GM23338 (cell line): ENCODE results near the gene MCRIP1. TPM values are rescaled to one million over a fixed set of nuclear protein-coding genes. Genes with fewer than 3 reads are reported as not detected.

Source experiments
- ATAC-seq: fragments of 200-7000 bp; cut with Tn5 transposase; 3 replicates; pipeline ENCODE4 v1.9.1; 2020
- DNase-seq: peaks from one replicate; pipeline ENCODE4 v3.0.0-alpha.2; 2015; ENCODE audit warnings: low spot score
- H2AFZ ChIP-seq: fragments of 200-600 bp; sonication (generic); 2 replicates; pipeline ENCODE4 v1.8.0; 2016; ENCODE audit warnings: antibody characterized with exemption, mild to moderate bottlenecking, moderate library complexity
- H3F3A ChIP-seq: fragments of 200-600 bp; sonication (generic); replicated peaks from 2 replicates; pipeline ENCODE4 v1.8.0; 2017; ENCODE audit warnings: antibody characterized with exemption, mixed run types, low read depth
- H3K27ac ChIP-seq: fragments of 200-600 bp; sonication (generic); 2 replicates; pipeline ENCODE4 v1.6.1; 2016; ENCODE audit warnings: low read depth
- H3K27me3 ChIP-seq: fragments of 200-600 bp; sonication (generic); 2 replicates; pipeline ENCODE4 v1.8.0; 2016; ENCODE audit warnings: mild to moderate bottlenecking, mixed run types, moderate library complexity; ENCODE audit not compliant: insufficient read depth
- H3K36me3 ChIP-seq: fragments of 200-600 bp; sonication (generic); 2 replicates; pipeline ENCODE4 v1.8.0; 2016; ENCODE audit warnings: mild to moderate bottlenecking; ENCODE audit not compliant: insufficient read depth
- H3K4me1 ChIP-seq: fragments of 200-600 bp; sonication (generic); 2 replicates; pipeline ENCODE4 v1.8.0; 2016; ENCODE audit warnings: mild to moderate bottlenecking, moderate library complexity; ENCODE audit not compliant: insufficient read depth
- H3K4me2 ChIP-seq: fragments of 200-600 bp; sonication (generic); 2 replicates; pipeline ENCODE4 v1.7.1; 2017; ENCODE audit warnings: mixed run types
- H3K4me3 ChIP-seq: fragments of 200-600 bp; sonication (generic); 2 replicates; pipeline ENCODE4 v1.6.1; 2016; ENCODE audit warnings: mixed run types
- H3K79me2 ChIP-seq: fragments of 200-600 bp; sonication (generic); replicated peaks from 2 replicates; pipeline ENCODE4 v1.8.0; 2017; ENCODE audit warnings: mild to moderate bottlenecking; ENCODE audit not compliant: insufficient read depth
- H3K9me2 ChIP-seq: fragments of 200-600 bp; sonication (generic); 2 replicates; pipeline ENCODE4 v1.8.0; 2017; ENCODE audit not compliant: insufficient read depth
- H4K20me1 ChIP-seq: fragments of 200-600 bp; sonication (generic); replicated peaks from 2 replicates; pipeline ENCODE4 v1.8.0; 2017; ENCODE audit warnings: mild to moderate bottlenecking; ENCODE audit not compliant: insufficient read depth
- H3K27ac Mint-ChIP-seq: 2 replicates; pipeline ENCODE4 v1.8.0; 2020; ENCODE audit warnings: inconsistent platforms, mild to moderate bottlenecking, moderate library complexity, mixed read lengths
- H3K27me3 Mint-ChIP-seq: 3 replicates; pipeline ENCODE4 v1.8.0; 2022; ENCODE audit warnings: low read depth, mild to moderate bottlenecking, moderate library complexity, mixed read lengths, inconsistent platforms; ENCODE audit not compliant: insufficient read depth, poor library complexity
- H3K36me3 Mint-ChIP-seq: 3 replicates; pipeline ENCODE4 v1.8.0; 2021; ENCODE audit warnings: low read depth, mild to moderate bottlenecking, inconsistent platforms, moderate library complexity, mixed read lengths
- H3K4me1 Mint-ChIP-seq: 3 replicates; pipeline ENCODE4 v1.8.0; 2020; ENCODE audit warnings: mild to moderate bottlenecking, inconsistent platforms, mixed read lengths
- H3K4me3 Mint-ChIP-seq: 3 replicates; pipeline ENCODE4 v1.8.0; 2021; ENCODE audit warnings: moderate library complexity, mild to moderate bottlenecking, inconsistent platforms, mixed read lengths
- H3K9me3 Mint-ChIP-seq: 3 replicates; pipeline ENCODE4 v1.8.0; 2020; ENCODE audit warnings: moderate library complexity, mild to moderate bottlenecking, inconsistent platforms, mixed read lengths
- CREB1 ChIP-seq: fragments of 250-450 bp; sonication (Bioruptor Pico); IDR thresholded peaks from 2 replicates; pipeline ENCODE4 v1.5.0; 2020; ENCODE audit warnings: low read depth, mild to moderate bottlenecking, moderate library complexity
- EZH2 ChIP-seq: fragments of 200-600 bp; sonication (generic); IDR thresholded peaks from one replicate; pipeline ENCODE4 v1.8.0; 2017; ENCODE audit warnings: antibody characterized with exemption, mild to moderate bottlenecking, low read depth; ENCODE audit not compliant: unreplicated experiment
- EZH2phosphoT487 ChIP-seq: fragments of 200-600 bp; sonication (generic); IDR thresholded peaks from one replicate; pipeline ENCODE4 v1.8.1; 2018; ENCODE audit warnings: antibody characterized with exemption; ENCODE audit not compliant: unreplicated experiment
- JUNB ChIP-seq: IDR thresholded peaks from one replicate; pipeline ENCODE4 v1.6.1; 2016; ENCODE audit warnings: antibody characterized with exemption; ENCODE audit not compliant: unreplicated experiment
- NANOG ChIP-seq: IDR thresholded peaks from 2 replicates; pipeline ENCODE4 v1.6.1; 2016; ENCODE audit warnings: antibody characterized with exemption, borderline replicate concordance
- POLR2AphosphoS5 ChIP-seq: IDR thresholded peaks from 2 replicates; pipeline ENCODE4 v1.6.1; 2016; ENCODE audit warnings: antibody characterized with exemption, low read depth
- STAT1 ChIP-seq: IDR thresholded peaks from one replicate; pipeline ENCODE4 v1.6.1; 2016; ENCODE audit warnings: antibody characterized with exemption; ENCODE audit not compliant: unreplicated experiment
- ZNF114 ChIP-seq: fragments of 250-450 bp; sonication (Bioruptor Pico); IDR thresholded peaks from 2 replicates; pipeline ENCODE4 v1.5.0; 2020; ENCODE audit warnings: mild to moderate bottlenecking, moderate library complexity
- ZNF331 ChIP-seq: fragments of 250-450 bp; sonication (Bioruptor Pico); IDR thresholded peaks from 2 replicates; pipeline ENCODE4 v1.5.0; 2020; ENCODE audit warnings: low read depth, mild to moderate bottlenecking, moderate library complexity
- polyA plus RNA-seq: library from polyadenylated mRNA; unstranded; fragments of >200 nt; fragmentation: Nextera tagmentation; extraction: Ambion mirVana; gene quantifications from 2 replicates; pipeline ENCODE4 v1.2.1, GENCODE V29; 2016
- total RNA-seq: library from RNA; depleted of rRNA; stranded (reverse); fragments of >200 nt; shearing (Covaris generic); gene quantifications from 2 replicates; pipeline ENCODE4 v1.2.3, GENCODE V29; 2014
- TF ChIP-seq, protein P1 (sequence below): IDR thresholded peaks from one replicate; pipeline ENCODE4 v1.6.1; 2018; ENCODE audit warnings: antibody characterized with exemption; ENCODE audit not compliant: unreplicated experiment
- TF ChIP-seq, protein P2 (sequence below), 2 experiments: fragments of 200-600 bp in 1 of 2; sonication (generic) in 1 of 2; conservative IDR thresholded peaks; 2 replicates each; pipeline versions ENCODE4 v1.5.1 to v1.6.1; 2016 to 2017; ENCODE audit warnings: antibody characterized with exemption in 2 of 2, low read depth in 2 of 2, mild to moderate bottlenecking in 2 of 2, moderate library complexity in 1 of 2
- TF ChIP-seq, protein P3 (sequence below): IDR thresholded peaks from 2 replicates; pipeline ENCODE4 v1.6.1; 2016; ENCODE audit warnings: antibody characterized with exemption
- TF ChIP-seq, protein P4 (sequence below): fragments of 250-450 bp; sonication (Bioruptor Pico); IDR thresholded peaks from 2 replicates; pipeline ENCODE4 v1.5.0; 2020; ENCODE audit warnings: mild to moderate bottlenecking, moderate library complexity

Gene MCRIP1
- total and polyA plus RNA-seq, 2 experiments from 2014 or later = 85.2 to 101 TPM

DNA sequence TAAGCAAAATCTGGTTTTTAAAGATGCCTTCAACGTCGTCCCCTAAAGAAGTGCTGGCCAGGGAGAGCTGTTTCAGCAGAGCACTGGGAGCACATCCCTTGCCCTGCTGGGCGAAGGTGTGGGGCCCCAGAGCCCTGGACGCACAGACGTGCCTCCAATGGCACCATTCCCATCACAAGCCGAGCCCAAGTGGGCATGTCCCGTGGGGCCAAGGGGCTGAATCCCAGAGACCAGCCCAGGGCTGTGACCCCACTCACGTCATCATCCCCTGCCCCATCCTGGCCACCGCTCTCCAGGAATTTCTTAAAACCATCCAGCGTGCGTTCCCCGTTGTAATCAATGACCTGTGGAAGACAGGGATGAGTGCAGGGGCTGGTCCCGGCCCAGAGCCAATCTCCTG lies 11.8 kb upstream of the MCRIP1 start:
- H3K9me3 Mint-ChIP-seq = no peaks in the 10 kb centered on the region
- peaks cover 7% of the 10 kb centered on the region; the same call in 1 of the 2 replicates for H3K36me3 ChIP-seq

More for the DNA sequence above, 11.8 kb upstream of the MCRIP1 start:
- Mint-ChIP-seq H3K27ac (no peak overlapping the region), H3K36me3 (peaks cover 34% of the 10 kb centered on the region), H3K27me3 (peaks cover 2% of the 10 kb centered on the region), H3K4me3 (no peak overlapping the region), H3K4me1 (no peaks in the 10 kb centered on the region; the same call in 2 of the 3 replicates)
- TF ChIP-seq STAT1 (no peak), NANOG (no peak), CREB1 (CRISPR knock-in tag) (no peak), ZNF331 (no peak), EZH2 (no peak), EZH2phosphoT487 (no peak), POLR2AphosphoS5 (no peak), JUNB (no peak), ZNF114 (CRISPR knock-in tag) (no peak)
- TF ChIP-seq, protein P1, sequence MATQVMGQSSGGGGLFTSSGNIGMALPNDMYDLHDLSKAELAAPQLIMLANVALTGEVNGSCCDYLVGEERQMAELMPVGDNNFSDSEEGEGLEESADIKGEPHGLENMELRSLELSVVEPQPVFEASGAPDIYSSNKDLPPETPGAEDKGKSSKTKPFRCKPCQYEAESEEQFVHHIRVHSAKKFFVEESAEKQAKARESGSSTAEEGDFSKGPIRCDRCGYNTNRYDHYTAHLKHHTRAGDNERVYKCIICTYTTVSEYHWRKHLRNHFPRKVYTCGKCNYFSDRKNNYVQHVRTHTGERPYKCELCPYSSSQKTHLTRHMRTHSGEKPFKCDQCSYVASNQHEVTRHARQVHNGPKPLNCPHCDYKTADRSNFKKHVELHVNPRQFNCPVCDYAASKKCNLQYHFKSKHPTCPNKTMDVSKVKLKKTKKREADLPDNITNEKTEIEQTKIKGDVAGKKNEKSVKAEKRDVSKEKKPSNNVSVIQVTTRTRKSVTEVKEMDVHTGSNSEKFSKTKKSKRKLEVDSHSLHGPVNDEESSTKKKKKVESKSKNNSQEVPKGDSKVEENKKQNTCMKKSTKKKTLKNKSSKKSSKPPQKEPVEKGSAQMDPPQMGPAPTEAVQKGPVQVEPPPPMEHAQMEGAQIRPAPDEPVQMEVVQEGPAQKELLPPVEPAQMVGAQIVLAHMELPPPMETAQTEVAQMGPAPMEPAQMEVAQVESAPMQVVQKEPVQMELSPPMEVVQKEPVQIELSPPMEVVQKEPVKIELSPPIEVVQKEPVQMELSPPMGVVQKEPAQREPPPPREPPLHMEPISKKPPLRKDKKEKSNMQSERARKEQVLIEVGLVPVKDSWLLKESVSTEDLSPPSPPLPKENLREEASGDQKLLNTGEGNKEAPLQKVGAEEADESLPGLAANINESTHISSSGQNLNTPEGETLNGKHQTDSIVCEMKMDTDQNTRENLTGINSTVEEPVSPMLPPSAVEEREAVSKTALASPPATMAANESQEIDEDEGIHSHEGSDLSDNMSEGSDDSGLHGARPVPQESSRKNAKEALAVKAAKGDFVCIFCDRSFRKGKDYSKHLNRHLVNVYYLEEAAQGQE = no peak
- TF ChIP-seq, protein P2, sequence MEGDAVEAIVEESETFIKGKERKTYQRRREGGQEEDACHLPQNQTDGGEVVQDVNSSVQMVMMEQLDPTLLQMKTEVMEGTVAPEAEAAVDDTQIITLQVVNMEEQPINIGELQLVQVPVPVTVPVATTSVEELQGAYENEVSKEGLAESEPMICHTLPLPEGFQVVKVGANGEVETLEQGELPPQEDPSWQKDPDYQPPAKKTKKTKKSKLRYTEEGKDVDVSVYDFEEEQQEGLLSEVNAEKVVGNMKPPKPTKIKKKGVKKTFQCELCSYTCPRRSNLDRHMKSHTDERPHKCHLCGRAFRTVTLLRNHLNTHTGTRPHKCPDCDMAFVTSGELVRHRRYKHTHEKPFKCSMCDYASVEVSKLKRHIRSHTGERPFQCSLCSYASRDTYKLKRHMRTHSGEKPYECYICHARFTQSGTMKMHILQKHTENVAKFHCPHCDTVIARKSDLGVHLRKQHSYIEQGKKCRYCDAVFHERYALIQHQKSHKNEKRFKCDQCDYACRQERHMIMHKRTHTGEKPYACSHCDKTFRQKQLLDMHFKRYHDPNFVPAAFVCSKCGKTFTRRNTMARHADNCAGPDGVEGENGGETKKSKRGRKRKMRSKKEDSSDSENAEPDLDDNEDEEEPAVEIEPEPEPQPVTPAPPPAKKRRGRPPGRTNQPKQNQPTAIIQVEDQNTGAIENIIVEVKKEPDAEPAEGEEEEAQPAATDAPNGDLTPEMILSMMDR (conservative IDR thresholded peaks at IDR 0.05; ENCODE audit: low read depth in 2 of 2) = no peak
- TF ChIP-seq, protein P3, sequence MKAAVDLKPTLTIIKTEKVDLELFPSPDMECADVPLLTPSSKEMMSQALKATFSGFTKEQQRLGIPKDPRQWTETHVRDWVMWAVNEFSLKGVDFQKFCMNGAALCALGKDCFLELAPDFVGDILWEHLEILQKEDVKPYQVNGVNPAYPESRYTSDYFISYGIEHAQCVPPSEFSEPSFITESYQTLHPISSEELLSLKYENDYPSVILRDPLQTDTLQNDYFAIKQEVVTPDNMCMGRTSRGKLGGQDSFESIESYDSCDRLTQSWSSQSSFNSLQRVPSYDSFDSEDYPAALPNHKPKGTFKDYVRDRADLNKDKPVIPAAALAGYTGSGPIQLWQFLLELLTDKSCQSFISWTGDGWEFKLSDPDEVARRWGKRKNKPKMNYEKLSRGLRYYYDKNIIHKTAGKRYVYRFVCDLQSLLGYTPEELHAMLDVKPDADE = no peak
- TF ChIP-seq, protein P4, sequence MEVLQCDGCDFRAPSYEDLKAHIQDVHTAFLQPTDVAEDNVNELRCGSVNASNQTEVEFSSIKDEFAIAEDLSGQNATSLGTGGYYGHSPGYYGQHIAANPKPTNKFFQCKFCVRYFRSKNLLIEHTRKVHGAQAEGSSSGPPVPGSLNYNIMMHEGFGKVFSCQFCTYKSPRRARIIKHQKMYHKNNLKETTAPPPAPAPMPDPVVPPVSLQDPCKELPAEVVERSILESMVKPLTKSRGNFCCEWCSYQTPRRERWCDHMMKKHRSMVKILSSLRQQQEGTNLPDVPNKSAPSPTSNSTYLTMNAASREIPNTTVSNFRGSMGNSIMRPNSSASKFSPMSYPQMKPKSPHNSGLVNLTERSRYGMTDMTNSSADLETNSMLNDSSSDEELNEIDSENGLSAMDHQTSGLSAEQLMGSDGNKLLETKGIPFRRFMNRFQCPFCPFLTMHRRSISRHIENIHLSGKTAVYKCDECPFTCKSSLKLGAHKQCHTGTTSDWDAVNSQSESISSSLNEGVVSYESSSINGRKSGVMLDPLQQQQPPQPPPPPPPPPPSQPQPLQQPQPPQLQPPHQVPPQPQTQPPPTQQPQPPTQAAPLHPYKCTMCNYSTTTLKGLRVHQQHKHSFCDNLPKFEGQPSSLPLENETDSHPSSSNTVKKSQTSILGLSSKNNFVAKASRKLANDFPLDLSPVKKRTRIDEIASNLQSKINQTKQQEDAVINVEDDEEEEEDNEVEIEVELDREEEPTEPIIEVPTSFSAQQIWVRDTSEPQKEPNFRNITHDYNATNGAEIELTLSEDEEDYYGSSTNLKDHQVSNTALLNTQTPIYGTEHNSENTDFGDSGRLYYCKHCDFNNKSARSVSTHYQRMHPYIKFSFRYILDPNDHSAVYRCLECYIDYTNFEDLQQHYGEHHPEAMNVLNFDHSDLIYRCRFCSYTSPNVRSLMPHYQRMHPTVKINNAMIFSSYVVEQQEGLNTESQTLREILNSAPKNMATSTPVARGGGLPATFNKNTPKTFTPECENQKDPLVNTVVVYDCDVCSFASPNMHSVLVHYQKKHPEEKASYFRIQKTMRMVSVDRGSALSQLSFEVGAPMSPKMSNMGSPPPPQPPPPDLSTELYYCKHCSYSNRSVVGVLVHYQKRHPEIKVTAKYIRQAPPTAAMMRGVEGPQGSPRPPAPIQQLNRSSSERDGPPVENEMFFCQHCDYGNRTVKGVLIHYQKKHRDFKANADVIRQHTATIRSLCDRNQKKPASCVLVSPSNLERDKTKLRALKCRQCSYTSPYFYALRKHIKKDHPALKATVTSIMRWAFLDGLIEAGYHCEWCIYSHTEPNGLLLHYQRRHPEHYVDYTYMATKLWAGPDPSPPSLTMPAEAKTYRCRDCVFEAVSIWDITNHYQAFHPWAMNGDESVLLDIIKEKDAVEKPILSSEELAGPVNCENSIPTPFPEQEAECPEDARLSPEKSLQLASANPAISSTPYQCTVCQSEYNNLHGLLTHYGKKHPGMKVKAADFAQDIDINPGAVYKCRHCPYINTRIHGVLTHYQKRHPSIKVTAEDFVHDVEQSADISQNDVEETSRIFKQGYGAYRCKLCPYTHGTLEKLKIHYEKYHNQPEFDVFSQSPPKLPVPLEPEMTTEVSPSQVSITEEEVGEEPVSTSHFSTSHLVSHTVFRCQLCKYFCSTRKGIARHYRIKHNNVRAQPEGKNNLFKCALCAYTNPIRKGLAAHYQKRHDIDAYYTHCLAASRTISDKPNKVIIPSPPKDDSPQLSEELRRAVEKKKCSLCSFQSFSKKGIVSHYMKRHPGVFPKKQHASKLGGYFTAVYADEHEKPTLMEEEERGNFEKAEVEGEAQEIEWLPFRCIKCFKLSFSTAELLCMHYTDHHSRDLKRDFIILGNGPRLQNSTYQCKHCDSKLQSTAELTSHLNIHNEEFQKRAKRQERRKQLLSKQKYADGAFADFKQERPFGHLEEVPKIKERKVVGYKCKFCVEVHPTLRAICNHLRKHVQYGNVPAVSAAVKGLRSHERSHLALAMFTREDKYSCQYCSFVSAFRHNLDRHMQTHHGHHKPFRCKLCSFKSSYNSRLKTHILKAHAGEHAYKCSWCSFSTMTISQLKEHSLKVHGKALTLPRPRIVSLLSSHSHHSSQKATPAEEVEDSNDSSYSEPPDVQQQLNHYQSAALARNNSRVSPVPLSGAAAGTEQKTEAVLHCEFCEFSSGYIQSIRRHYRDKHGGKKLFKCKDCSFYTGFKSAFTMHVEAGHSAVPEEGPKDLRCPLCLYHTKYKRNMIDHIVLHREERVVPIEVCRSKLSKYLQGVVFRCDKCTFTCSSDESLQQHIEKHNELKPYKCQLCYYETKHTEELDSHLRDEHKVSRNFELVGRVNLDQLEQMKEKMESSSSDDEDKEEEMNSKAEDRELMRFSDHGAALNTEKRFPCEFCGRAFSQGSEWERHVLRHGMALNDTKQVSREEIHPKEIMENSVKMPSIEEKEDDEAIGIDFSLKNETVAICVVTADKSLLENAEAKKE (CRISPR knock-in tag) = no peak
- Histone ChIP-seq H3K27me3 (no peaks in the 10 kb centered on the region), H3K4me2 (no peak overlapping the region), H2AFZ (no peak overlapping the region), H3K79me2 (no peaks in the 10 kb centered on the region), H3K4me3 (no peak overlapping the region), H3K9me2 (no peaks in the 10 kb centered on the region), H3K4me1 (no peaks in the 10 kb centered on the region), H3F3A (peaks cover 8% of the 10 kb centered on the region; the same call in 1 of the 2 replicates), H4K20me1 (peaks cover 6% of the 10 kb centered on the region; the same call in 1 of the 2 replicates), H3K27ac (no peak overlapping the region)
- ATAC-seq = no peak
- no peak for DNase-seq
